Activated CD4-positive, CD25-positive, alpha-beta regulatory T cell treated with anti-CD3 and anti-CD28 coated beads, Interleukin-2, amount 50 U/mL, for 16 hours (primary cell): ENCODE data around the gene RTN4RL2.
A peak's percentile ranks its signal among the peaks of the same experiment; 100 is the strongest.

ENCODE experiments used
- DNase-seq: peaks from one replicate; pipeline ENCODE4 v3.0.0-alpha.2; 2020; ENCODE audit warnings: low read depth, low spot score

Gene RTN4RL2

DNA sequence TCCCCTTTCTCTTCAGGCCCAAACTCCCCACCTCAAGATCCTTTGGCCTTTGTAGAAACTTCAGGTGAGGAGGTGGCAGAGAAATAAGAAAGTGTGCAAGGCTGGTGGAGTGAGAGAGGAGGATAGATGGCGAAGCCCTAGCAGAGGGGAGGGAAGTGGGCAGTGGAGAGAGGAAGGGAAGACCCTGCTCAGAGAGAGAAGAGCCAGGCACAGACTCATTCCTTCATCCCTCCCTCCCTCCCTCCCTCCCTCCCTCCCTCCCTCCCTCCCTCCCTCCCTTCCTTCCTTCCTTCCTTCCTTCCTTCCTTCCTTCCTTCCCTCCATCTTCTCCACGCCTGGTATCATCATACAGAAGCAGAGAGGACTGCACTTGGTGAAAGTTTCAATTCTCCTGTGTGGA, 21.0 kb downstream of the RTN4RL2 start:
- no peak for DNase-seq

GRCh38 chr11:57481915-57482781, 21.8 kb downstream of the RTN4RL2 start:
- DNase-seq = no peak

DNA sequence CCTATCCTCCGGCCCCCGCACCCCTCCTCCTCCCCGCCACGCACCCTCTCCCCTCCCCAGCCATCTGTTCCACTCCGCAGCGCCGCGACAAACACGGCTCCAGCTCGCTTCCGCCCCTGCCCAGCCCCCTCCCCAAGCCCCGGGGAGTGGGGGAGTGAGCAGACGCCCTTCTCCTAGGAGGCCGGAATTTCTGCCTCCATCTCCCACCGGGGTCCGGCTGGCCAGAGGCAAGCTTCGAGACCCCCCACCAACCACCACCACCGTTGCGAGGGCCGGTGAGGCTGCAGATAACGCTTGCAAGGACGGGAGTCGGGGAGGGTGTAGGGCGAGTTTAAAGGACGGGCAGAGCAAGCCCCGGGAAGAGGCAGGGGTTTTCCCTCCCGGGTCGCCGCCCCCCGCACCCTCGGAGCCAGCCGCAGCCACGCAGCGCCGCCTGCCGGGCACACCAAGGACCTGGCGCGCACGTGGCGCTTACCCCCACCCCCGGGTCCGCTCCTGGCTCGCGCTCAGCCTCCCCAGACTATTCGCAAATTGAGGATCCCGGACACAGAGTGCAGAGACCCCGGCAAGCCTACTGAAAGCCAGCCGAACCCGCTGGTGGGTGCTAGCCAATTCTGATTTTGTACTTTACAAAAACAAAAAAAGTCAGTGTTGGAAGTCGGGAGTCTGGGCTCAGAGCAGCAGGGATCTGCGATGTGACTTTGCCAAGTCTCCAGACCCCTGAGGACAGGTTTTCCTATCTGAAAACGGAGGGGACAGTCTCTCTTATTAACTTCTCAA, 22.6 kb downstream of the RTN4RL2 start:
- peak; percentile 23 for DNase-seq

DNA sequence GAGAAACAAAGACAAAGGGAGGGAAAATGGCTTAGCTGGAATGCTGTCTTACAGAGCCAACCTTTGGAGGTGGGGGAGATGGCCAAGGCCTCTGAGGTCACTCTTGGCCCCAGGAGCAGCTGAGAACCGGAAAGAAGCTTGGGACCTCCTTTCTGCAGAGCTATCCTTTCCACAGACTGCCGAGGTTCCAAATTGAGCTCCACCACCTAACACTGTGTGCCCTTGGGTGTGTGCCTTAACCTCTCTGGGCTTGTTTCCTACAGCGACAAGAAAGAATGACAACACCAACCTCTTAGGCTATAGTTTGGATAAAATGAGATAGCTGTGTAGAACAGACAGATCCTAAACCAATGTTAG, 23.2 kb downstream of the RTN4RL2 start:
- DNase-seq = no peak

DNA sequence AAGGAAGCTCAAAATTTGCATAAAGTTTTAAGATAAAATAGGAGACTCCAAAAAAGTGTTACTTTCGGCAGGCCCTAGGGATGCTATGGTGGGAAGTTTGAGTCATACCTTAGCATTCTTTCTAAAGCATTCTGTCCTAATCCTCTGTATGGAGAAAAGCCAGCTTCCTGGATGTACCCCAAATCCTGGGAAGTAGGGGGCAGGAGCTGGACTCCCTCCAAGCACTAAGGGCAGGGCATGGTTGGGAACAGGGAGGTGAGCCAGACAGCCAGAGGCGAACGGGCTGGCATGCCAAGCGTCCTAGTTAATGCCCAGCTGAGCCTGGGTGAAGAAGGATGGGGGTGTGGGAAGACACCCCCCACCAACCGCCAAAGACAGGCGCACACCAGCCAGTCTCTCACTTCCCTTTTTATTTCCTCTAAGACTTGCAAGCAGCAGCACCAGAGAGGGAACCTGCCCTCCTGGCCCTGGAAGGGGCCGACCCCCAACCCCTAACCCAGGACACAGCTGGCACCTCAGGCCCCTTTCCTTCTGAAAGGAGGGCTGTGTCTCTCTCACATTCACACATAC, 23.9 kb downstream of the RTN4RL2 start:
- DNase-seq = no peak

GRCh38 chr11:57485217-57485990, 25.1 kb downstream of the RTN4RL2 start:
- DNase-seq = no peak

DNA sequence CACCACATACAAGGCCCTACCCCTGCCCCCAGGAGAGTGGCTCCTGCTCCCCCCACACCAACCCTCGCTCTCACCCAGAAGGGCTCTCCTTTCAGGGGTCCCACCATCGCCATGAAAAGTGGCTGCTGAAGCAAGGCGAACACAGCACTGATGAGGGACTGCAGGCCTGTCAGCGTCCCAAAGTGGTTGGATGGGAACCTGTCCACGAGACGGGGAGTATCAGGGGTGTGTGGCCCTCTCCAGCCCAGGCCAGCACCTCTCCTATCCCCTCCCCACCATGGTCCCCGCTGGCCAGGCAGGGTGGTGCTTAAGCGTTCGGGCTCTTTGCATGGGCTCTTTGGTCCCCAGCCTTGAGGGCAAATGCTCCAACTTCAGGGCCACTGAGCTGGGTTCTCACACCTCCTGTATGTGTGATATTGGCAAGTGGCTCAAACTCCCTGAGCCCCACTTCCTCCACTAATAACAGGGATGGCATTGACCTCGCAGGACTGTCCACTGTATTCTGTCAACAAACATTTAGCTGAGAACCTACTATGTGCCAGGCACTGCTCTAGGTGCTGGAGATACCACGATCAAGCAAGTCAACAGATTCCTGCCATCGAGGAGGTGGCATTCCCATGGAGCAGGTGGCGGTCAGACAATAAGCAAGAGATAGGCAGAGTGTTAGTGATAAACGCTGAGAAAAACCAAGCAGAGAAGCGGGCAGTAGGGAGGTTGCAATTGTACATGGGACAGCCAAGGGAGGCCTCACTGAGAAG, 26.9 kb downstream of the RTN4RL2 start:
- DNase-seq = no peak

- DNase-seq = no peak
These were observed 27.8 kb downstream of the RTN4RL2 start for GRCh38 chr11:57487920-57488659.

DNA sequence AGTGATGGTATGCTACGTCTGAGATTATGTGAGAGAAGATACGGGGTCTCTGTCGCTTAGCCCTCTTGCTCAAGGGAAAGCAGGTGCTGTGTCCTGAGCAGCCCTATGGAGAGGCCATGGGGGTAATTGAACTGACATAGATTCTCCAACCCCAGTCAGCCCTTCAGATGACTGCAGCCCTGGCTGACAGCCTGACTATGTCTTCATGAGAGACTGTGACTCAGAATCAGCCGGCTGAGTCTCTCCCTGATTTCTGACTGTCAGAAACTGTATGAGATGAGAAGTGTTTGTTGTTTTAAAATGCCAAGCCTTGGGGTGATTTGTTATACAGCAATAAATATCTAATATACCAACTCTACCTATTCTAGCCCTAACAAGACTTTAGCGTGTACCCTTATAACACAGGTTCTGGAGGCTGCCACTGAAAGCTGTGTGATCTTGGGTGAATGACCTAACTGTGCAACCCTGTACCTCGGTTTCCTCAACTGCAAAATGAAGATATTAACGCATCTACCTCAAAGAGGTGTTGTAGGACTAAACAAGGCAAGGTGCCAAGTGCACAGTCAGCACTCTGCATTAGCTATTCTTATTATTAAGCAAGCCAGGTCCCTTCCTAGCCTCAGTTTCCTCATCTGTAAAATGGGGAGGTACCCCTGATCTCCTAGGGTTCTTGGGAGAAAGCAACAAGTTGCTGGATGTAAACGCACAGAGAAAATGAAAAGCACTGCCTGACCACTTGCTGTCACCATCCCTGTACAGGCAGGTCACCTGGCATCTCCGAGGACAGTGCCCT, 30.3 kb downstream of the RTN4RL2 start:
- DNase-seq = no peak

GRCh38 chr11:57491371-57492061, 31.2 kb downstream of the RTN4RL2 start:
- DNase-seq = no peak

- DNase-seq = peak; percentile 64
These were observed 33.5 kb downstream of the RTN4RL2 start for GRCh38 chr11:57493507-57494503.

DNA sequence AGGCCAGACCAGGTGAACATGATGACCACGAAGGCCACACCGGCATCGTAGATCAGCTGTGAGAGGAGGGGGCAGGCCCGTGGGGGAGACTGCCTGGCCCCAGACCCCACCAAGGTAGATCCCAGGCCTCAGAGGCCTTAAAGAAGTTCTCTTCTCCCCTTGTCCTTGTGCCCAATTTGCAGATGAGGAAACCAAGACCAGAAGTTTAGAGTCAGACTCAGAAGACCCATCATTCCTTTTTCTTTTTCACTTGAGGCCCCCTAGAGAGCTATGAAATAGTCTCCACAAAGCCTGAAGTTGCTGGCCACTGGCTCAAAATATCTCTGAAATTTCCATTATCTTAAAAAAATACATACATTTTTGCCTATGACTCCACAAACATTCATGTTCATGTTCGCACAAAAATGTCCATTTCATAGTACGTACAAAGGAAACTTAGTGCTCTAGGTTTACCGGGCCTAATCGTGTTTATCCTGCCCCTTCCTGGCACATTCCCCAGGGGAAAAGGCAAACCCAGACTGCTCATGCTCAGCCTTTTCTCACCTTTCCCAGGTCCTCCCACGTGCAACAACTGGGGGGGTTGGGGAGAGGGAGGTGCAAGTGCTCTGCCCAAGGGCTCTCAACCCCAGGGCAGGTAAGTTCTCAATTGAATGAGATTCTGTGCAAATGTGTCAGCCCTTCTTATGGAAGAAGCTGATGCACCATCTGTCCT, 35.9 kb downstream of the RTN4RL2 start:
- DNase-seq = no peak

DNA sequence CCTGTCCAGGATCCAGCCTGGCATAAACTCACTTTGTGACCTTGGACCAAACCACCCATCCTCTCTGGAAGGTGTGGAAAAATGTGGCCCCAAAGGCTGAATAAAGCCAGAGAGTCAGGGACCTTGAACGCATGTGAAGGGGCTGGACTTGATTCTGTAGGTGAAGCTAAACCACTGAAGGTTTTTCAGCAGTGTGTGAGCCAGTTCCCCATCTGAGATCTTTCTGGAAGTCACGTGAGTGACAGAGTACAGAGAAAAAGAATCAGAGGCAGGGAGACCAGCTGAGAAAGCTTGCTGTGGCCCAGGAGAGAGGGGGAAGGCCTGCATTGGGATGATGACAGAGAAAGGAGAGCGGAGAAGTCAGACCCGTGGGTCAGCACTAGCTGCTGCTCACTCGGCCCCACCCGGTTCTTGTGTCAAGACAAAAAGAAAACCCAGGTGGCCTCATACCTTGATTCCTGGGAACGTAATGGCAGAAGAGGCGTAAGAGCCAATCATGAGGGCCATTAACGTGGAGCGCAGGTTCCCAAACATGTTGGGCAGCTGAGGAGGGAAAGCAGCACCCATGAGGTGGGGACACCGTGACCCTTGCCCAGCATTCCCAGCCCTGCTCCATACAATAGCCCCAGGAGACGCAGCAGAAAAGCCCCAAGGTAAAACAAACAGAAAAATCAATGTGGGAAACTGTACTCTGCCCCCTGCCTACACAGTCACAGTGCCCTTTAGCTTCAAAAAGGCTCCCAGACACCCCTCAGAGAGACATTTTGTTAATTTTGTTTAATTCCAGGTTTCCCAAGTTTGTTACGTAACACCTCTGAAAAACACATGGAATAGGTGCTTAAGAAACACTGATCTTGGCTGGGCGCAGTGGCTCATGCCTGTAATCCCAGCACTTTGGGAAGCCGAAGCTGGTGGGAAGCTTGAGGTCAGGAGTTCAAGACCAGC, 37.2 kb downstream of the RTN4RL2 start:
- no peak for DNase-seq

DNA sequence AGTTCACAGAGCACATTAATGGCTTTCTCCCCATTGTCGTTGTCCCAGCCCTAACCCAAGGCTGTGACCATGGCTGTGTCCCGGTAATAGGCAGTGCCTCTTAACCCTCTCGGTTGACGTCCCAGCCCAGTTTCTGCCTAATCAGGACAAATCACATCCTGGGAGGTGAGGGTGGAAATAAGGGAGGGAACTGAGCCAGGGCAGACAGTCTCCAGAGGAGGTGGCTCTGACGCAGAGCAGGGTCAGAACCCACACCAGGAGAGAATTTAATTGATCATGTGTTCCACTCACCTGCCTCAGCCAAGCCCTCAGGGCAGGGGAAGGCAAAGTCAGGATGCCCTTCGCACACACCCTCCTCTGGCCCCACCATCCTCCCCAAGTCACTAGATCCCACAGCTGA, 38.2 kb downstream of the RTN4RL2 start:
- no peak for DNase-seq

GRCh38 chr11:57499413-57499982, 39.2 kb downstream of the RTN4RL2 start:
- DNase-seq = no peak
